Fibroblast of skin of left biceps (primary cell): ENCODE measurements around the gene GARIN5A.
"Not testable (repeated sequence)": the region's sequence is repeated elsewhere in the genome, so short reads cannot be mapped to it uniquely, and the experiment has no call there.

Experiments
- DNase-seq, 2 experiments: peaks; one replicate each; pipeline ENCODE4 v3.0.0-alpha.2; 2013; ENCODE audit warnings: low read depth in 2 of 2

The GARIN5A gene

DNA sequence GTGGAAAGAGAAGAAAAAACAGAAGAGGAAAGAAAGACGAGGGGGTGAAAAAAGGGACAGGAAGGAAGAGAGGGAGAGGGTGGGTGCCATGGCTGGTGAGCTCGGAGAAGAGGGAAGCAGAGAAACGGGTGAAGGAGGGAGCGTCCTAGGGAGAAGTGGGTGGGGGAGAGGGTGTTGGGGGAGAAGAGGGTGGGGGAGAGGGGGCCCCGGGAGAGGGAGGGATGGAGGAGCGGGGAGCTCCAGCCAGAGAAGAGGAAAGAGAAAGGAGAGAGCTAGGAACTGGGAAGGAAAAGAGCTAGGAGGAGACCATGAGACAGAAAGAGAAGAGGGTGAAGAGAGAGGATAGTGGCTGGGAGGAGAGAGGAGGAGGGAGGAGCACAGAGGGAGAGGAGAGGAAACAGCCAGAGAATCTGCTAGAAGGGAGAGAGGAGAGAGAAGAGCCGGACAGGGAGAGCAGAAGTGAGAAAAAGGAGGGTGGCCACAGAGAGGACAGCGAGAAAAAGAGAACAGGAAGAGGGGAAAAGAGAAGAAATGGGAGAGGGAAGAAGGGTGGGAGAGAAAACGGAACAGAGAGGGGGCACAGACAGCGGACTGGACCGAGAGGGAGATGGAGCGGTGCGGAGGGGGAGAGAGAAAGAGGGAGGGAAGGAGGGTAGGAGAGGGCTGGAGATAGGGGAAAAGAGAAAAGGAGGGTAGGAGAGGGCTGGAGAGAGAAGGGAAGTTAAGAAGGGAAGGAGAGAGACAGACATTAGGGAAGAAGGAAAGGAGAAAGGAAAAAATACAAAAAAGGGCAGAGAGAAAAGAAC lies 11.9 kb upstream of the GARIN5A start:
- no peak for DNase-seq

DNA sequence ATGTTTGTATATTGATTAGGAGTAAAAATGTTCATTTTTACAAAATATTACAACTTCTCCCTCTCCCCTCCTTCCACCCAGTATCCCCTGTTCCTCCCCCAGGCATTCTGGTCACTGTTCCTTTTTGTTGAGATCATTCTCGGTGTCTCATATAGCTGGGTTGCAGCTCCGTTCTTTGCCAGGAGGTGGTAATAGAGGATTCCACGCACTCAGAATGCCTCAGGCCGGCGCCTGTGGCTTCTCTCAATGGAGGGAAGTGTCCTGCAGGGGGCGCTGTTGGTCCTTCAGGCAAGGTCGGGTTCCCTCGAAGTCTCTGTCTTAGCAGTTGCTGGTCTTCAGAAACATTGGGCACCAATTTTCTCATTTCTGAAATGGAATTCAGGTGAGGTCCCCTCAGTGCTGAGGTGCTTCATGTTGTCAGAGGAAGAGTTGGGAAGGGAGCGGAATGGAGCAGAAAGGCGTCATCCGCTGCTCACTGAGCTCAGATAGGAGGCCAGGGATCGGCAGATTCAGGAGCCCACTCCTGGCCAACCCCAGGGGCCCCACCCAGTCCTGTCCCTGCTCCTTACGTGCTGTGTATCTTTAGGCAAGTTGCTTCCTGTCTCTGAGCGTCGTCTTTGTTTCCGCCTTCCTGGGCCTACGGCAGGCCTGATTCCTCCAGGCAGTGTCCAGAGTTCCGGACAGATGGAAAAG lies 10.3 kb upstream of the GARIN5A start:
- DNase-seq = no peak

DNA sequence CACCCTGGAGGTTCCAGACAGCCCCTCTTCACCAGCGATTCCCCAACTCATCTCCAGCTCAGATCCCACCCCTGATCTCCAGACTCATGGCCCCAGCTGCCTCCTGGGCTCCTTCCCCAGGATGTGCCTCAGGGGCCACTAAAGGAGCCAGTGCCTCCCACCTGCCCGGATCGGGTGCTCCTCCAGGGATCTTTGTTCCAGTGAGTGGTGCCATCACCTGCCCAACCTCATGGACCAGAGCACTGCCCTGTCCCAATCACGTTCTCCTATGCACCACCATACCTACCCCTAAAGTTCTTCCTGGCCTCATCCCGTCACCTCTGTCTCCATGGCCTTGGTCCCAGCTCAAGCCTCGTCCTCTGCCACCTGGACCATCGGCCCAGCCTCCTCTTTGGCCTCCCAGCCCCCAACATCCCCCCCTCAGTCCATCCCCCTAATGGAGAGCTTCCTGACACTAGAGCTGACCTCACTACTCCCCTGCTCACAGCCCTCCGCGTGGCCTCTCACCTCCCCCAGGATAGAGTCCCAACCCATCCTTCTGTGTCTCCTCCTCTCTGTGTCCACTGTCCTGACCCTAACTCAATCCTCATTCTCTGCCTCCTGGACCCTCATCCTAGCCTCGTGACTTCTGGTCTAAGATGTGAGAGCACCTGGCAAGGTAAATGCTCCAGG lies 8.8 kb upstream of the GARIN5A start:
- DNase-seq = no peak

DNA sequence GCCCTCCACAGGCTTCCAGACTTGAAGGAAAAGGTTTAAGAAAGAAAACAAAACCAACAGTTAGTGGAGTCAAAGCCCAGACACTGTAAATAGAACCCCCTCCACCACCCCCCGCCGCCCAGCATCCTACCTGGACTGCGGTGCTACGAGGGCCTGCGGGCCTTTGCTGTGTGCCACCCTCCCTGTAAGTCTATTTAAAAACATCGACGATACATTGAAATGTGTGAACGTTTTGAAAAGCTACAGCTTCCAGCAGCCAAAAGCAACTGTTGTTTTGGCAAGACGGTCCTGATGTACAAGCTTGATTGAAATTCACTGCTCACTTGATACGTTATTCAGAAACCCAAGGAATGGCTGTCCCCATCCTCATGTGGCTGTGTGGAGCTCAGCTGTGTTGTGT lies 6.3 kb upstream of the GARIN5A start:
- no peak for DNase-seq

DNA sequence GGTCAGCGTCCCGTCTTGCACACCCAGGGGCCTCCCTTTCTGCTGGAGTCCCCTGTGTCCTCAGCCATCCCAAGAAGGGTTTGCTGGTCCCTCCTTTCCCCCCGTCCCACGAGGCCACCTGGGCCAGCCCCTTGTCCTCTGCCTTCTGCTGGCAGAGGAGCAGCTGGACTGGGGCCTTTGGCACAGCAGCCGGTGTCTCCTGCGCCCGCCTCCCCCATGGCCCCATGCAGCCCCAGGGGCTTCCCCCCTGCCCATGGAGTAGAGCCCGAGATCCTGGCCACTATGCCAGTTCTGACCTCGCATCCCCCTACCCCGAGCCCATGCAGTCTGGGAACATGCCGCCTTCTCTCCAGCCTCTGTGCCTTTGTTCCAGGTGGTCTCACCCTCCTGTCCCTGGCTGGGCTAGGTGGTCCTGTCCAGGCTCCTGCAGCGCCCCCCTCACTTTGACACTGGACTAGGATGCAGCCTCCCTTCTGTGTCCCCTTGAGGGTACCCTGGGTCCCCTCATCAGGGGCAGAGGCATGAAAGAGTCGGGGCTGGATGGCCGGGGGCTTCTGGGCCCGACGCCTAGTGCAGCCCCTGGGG lies 5.7 kb upstream of the GARIN5A start:
- no peak for DNase-seq

DNA sequence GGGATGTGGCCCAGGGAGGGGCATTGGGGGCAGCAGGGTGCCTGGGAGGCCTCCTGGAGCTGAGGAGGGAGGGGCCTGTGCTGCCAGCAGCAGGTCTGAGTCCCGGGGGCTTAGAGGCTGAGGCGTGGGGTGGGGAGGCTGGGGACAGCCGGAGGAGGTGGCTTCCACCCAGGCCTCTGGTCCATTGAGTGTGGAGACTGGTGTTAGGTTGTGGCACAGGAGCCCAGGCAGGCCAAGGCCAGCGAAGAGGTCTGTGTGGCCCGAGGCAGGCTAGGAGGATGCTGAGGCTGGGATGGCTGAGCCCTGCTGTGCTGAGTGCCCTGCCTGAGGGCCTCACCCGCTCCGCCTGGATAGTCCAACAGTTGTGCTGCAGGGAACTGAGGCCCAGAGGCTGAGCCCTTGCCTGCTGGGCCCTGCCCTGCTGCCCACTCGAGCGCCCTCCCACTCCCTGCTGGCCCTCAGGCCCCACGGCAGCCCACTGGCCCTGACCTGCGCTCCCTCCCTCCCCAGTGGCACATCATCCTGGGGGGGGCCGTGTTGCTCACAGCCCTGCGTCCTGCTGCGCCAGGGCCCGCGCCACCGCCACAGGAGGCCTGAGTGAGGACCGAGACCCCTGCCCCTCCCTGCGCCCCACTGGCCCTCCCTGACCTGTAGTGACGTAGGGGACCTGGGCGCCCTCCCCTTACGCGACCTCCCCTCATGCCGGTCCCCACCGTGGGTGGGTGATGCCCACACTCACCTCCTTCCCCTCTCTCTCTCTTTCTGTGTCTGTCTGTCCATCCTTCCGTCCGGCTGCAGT lies 4.9 kb upstream of the GARIN5A start:
- no peak for DNase-seq

DNA sequence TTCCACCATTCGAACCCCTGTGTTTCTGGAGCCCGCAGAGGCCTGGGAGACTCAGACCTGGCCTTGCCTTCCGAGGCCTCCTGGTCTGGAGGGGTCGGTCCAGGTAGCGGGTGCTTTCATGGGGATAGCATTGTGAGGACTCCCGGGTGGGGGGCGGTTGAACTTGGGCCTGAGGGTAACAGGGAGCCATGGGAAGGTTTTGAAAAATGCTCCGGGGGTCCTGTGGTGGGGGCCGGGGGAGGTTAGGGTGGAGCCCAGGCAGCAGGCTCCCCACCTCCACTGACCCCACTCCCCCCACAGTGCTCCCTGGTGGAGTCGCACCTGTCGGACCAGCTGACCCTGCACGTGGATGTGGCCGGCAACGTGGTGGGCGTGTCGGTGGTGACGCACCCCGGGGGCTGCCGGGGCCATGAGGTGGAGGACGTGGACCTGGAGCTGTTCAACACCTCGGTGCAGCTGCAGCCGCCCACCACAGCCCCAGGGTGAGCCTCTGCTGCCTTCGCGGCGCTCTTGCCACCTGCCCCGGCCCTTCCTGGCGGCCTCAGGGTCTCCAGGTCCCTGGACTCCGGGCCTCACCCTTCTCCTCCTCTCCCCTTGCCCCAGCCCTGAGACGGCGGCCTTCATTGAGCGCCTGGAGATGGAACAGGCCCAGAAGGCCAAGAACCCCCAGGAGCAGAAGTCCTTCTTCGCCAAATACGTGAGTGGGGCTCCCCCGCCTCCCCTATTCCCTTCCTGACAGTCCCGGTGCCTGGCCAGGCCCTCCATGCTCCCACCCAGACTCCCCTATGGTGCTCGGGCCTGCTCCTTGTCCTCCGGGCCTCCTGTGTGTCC lies 3.8 kb upstream of the GARIN5A start:
- no peak for DNase-seq

DNA sequence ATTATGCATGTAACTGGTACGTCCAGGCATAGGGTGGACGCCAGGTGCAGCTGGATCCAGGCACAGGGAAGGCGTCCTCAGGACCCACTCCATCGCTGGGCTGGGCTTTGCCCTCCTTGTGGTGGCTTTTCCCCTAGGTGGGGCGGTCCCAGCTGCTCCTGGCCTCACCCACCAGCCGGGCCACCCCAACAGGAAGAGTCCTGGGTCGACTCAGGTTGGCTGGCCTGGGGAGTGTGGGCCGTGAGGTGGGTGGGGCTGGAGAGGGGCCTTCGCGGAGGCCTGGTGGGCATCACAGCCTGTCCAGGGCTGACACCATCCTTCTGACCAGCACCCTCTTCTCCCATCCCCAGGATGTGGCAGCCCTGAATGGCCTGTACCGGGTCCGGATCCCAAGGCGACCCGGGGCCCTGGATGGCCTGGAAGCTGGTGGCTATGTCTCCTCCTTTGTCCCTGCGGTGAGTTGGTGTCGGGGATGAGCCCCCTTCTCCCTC lies 3.2 kb upstream of the GARIN5A start:
- DNase-seq = no peak

DNA sequence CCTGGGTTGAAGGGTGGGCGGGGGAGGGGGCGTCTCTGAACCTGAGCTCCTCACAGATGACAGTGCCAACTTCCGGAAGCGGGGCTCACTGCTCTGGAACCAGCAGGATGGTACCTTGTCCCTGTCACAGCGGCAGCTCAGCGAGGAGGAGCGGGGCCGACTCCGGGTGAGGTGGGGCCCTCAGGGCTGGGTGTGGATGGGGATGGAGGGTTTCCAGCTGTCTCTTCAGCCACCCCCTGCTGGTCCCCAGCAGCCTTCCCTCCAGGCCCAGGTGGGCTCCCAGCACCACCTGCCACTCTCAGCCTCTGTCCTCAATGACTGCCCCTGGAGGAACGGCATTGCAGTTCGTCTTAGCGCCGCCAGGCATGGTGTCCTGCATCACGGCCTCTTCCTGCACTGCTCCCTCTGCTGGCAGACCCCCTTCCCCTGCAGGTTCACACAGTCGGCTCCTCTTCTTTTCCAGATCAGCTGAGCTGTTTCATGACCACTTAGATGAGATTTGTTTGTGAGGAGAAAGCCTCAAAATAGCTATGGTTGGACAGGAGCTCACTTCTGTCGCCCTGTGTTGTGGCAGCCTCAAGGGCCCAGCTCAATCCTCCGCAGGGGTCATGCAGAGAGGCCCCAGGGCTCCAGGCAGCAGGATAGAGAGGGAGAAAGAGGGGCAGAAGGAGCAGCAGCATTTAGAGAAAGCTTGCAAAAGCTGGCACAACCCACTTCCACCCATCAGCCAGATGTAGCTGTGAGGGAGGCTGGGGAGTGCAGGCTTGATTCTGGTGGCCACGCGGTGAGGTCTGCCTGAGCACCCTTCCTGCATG lies 2.5 kb upstream of the GARIN5A start:
- no peak for DNase-seq

DNA sequence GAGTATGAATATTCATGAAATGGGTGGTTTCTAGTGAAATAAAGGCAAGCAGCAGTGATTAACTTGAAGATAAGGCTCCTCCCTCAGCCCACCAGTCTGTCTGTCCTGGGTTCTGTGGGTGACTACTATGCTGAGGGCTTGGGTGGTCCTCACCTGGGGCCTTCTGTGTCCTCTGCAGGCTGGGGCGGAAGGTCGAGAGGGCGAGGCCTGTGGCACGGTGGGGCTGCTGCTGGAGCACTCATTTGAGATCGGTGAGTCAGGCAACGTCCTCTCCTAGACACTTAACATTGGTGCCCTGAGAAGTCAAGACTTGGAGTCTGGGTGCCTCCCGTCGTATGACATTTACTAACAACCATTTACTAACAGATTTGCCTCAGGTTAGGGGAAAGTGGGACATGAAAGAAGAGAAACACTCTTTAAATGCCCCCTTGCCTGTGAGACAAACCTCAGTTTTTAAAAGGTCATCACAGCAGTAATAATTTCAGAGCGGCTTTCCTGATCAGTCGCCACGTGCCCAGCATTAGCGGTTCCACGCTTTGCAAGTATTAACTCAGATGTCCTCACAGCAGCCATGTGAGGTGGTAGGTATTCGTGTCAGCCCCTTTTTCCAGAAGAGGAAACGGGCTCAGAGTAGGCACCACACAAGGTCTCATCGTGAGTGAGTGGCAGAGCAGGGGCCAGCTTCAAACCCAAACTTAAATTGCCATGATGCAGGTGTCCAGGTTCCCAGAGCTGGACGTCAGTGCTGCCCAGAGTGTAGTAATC lies 1.3 kb upstream of the GARIN5A start:
- DNase-seq = no peak

DNA sequence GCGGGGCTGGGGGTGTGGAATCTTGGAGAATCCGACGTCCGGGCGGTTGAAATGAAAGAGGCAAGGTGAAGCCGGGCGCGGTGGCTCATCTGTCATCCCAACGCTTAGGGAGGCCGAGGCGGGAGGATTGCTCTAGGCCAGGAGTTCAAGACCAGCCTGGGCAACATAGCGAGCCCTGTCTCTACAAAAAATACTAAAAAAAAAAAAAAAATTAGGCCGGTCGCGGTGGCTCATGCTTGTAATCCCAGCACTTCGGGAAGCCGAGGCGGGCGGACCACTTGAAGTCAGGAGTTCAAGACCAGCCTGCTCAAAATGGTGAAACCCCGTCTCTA lies 225 bp upstream of the GARIN5A start:
- no peak for DNase-seq

DNA sequence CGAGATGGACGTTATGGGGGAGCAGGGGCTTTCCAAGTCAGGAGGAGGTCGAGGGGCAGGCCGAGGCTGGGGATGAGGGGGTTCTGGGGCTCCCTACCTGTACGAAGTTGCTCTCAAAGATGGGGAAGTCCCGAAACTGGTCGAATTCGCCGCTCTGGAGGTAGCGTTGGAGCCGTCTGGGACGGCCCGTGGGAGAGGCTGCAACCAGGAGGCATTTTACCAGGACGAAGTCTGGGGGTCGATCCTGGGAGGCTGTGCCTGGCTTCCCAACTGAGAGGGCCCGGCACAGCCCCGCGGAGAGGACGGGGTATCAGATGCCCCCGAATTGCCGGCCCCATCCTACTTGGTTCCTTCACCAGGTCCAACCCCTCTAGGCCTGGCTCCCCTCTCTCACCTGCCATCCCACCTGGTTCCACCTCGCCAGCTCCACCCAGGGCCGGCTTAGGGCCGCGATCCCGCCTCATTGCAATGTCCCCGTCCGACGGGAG lies 868 bp downstream of the GARIN5A start:
- no peak for DNase-seq

DNA sequence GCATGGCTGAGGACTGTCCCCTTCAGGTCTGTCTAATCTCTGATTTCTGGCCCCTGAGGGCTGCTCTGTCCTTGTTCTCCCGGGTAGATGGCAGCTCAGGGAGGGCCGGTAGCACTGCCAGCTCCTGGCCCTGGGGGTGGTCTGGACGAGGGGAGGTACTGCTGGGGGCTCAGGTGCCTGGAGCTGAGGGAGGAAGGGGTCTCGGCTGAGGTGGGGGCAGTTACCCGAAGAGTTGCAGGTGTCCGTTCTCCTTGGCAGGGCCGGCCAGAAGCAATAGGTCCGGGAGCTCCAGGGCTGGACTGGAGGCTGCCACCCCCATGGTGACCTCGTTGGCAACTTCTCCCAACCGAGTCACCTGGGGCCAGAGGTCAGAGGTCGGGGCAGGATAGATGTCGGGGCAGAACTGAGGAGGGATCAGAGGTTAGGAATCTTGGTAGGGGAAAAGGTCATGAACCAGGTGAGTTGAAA lies 1.5 kb downstream of the GARIN5A start:
- no peak for DNase-seq

DNA sequence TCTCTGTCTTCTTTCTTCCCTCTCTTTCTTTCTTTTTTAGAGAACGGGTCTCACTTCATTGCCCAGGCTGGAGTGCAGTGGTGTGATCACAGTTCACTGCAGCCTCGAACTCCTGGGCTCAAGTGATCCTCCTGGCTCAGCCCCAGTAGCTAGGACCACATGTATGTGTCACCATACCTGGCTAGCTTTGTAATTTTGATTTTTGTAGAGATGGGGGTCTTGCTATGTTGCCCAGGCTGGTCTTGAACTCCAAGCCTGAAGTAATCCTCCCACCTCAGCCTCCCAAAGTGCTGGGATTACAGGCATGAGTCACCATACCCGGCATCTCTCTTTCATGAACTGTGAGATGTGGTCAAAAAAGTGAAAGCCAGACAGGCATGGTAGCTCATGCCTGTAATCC lies 3.3 kb downstream of the GARIN5A start:
- DNase-seq = not testable (repeated sequence)

DNA sequence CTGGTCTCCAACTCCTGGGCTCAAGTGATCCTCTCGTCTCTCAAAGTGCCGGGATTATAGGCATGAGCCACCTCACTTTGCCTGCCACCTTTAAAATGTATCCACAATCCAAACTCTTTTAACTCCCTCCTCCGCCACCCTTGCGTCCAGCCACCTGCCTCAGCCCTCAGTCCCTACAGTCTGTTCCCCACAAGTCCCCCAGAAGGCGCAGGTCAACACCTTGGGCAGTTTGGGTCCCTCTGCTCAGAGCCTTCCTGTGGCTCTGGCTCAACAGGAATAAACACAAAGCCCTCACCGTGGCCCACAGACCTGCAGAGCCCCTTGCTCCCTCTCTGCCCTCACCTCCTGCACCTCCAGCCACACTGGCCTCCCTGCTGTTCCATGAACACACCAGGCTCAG lies 7.8 kb downstream of the GARIN5A start:
- no peak for DNase-seq

DNA sequence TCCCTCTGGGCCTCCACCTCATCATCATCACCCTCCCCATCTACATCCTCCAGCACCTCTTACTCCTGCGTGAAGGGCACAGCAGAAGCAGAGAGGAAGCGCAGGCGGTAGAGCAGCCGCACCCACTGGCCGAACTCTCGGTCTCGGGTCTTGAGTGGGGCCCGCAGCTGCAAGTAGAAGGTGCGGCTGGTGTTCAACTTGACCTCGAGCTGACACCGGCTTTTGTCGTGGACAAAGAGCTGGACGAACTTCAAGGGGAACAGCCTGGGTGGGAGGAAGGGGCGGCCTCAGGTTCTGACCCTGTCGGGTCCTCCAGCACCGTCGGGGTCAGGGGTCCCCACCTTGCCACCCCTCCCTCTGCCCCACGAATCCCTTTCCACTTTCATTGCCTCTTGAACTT lies 9.1 kb downstream of the GARIN5A start:
- DNase-seq = no peak

DNA sequence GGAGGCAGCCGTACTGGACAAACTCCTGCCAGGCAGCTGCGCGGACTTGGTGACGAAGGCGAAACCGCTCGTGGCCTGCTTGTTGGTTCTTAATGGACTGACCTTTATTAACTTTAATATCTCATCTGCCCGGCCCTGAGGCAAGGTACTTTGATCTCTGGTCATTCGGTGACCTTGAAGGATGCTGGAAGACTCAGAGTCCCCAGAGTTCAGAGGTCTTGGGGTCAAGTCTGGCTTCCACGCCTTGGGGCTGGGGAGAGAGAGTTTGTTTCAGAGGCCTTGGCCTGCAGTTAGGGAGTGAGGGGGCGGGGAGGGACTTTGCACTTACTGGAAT lies 10.0 kb downstream of the GARIN5A start:
- no peak for DNase-seq

DNA sequence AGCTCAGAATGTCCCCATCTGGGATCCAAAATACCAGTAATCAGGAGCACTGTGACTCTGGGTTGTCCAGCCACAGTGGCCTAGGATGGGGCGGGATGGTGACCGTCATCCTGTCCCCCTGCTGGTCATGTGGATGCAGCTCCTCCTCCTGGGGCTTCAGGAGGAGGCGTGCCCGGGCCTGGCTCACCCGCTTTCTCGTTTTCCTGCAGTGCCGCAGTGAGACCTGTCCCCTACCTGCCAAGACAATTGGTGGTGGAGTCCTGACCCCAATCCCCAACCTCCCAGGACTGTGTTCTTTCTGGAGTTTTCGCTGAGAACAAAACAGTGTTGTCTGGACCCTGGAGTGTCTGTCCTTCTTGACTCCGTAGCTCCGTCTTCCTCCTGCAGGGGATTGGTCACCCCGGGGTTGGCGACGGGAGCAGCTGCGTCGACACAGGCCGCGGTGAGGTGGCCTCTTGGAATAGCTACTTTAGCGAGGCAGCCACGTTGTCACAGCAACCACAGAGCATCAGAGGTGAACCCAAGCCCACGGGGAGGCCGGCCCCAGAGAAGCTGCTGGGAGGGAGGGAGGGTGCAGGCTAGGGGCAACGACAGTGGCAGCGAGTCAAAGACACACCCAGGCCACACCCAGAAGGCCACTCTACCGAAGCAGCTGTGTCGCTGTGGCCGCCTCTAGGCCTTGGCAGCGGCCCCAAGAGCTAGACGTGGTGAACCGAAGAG lies 10.5 kb downstream of the GARIN5A start:
- DNase-seq = no peak
